ENCODE measurements around the gene DSCAM.

DSCAM gene

GRCh38 chr21:40067751-40068150 is 779.2 kb downstream of the DSCAM start:
- Histone ChIP-seq H3K27me3 (ENCODE audit: control insufficient read depth, insufficient read depth, low read length) (no peaks in the 10 kb centered on the region), H3K4me1 (ENCODE audit: control insufficient read depth, insufficient read depth, low read length) (no peaks in the 10 kb centered on the region), H3K36me3 (ENCODE audit: control insufficient read depth, insufficient read depth, low read length) (no peaks in the 10 kb centered on the region), H3K4me3 (ENCODE audit: low read depth, low read length) (no peak overlapping the region), H3K9me3 (ENCODE audit: control insufficient read depth, insufficient read depth, low read length) (no peaks in the 10 kb centered on the region), H3K9ac (ENCODE audit: low read depth, low read length) (no peak overlapping the region)

- H3K9ac ChIP-seq (ENCODE audit: low read depth, low read length), result no peak overlapping the region
- no peaks in the 10 kb centered on the region for H3K36me3 ChIP-seq (ENCODE audit: control insufficient read depth, insufficient read depth, low read length)
- H3K4me1 ChIP-seq (ENCODE audit: control insufficient read depth, insufficient read depth, low read length), result no peaks in the 10 kb centered on the region
- H3K4me3 ChIP-seq (ENCODE audit: low read depth, low read length), result no peak overlapping the region
- H3K9me3 ChIP-seq (ENCODE audit: control insufficient read depth, insufficient read depth, low read length), result no peaks in the 10 kb centered on the region
- no peaks in the 10 kb centered on the region for H3K27me3 ChIP-seq (ENCODE audit: control insufficient read depth, insufficient read depth, low read length)
Observed at GRCh38 chr21:40066221-40066620, 780.7 kb downstream of the DSCAM start.

- H3K4me3 ChIP-seq (ENCODE audit: low read depth, low read length), result no peak overlapping the region
- no peaks in the 10 kb centered on the region for H3K4me1 ChIP-seq (ENCODE audit: control insufficient read depth, insufficient read depth, low read length)
- H3K9me3 ChIP-seq (ENCODE audit: control insufficient read depth, insufficient read depth, low read length), result no peaks in the 10 kb centered on the region
- no peak overlapping the region for H3K9ac ChIP-seq (ENCODE audit: low read depth, low read length)
- no peaks in the 10 kb centered on the region for H3K27me3 ChIP-seq (ENCODE audit: control insufficient read depth, insufficient read depth, low read length)
- no peaks in the 10 kb centered on the region for H3K36me3 ChIP-seq (ENCODE audit: control insufficient read depth, insufficient read depth, low read length)
Observed at GRCh38 chr21:40060083-40060677, 786.8 kb downstream of the DSCAM start.

- H3K36me3 ChIP-seq (ENCODE audit: control insufficient read depth, insufficient read depth, low read length), result no peaks in the 10 kb centered on the region
- H3K9me3 ChIP-seq (ENCODE audit: control insufficient read depth, insufficient read depth, low read length), result no peaks in the 10 kb centered on the region
- no peak overlapping the region for H3K9ac ChIP-seq (ENCODE audit: low read depth, low read length)
- no peak overlapping the region for H3K4me3 ChIP-seq (ENCODE audit: low read depth, low read length)
- H3K4me1 ChIP-seq (ENCODE audit: control insufficient read depth, insufficient read depth, low read length), result no peaks in the 10 kb centered on the region
- no peaks in the 10 kb centered on the region for H3K27me3 ChIP-seq (ENCODE audit: control insufficient read depth, insufficient read depth, low read length)
Observed at GRCh38 chr21:40057331-40057730, 789.6 kb downstream of the DSCAM start.

- no peak overlapping the region for H3K9ac ChIP-seq (ENCODE audit: low read depth, low read length)
- H3K27me3 ChIP-seq (ENCODE audit: control insufficient read depth, insufficient read depth, low read length), result no peaks in the 10 kb centered on the region
- no peaks in the 10 kb centered on the region for H3K9me3 ChIP-seq (ENCODE audit: control insufficient read depth, insufficient read depth, low read length)
- no peaks in the 10 kb centered on the region for H3K36me3 ChIP-seq (ENCODE audit: control insufficient read depth, insufficient read depth, low read length)
- no peaks in the 10 kb centered on the region for H3K4me1 ChIP-seq (ENCODE audit: control insufficient read depth, insufficient read depth, low read length)
- H3K4me3 ChIP-seq (ENCODE audit: low read depth, low read length), result no peak overlapping the region
Observed at GRCh38 chr21:40056031-40056430, 790.9 kb downstream of the DSCAM start.

- peaks cover 2% of the 10 kb centered on the region for H3K4me1 ChIP-seq (ENCODE audit: control insufficient read depth, insufficient read depth, low read length)
- no peaks in the 10 kb centered on the region for H3K27me3 ChIP-seq (ENCODE audit: control insufficient read depth, insufficient read depth, low read length)
- no peaks in the 10 kb centered on the region for H3K9me3 ChIP-seq (ENCODE audit: control insufficient read depth, insufficient read depth, low read length)
- no peak overlapping the region for H3K9ac ChIP-seq (ENCODE audit: low read depth, low read length)
- no peaks in the 10 kb centered on the region for H3K36me3 ChIP-seq (ENCODE audit: control insufficient read depth, insufficient read depth, low read length)
- no peak overlapping the region for H3K4me3 ChIP-seq (ENCODE audit: low read depth, low read length)
Observed at GRCh38 chr21:40054403-40054802, 792.6 kb downstream of the DSCAM start.

- no peaks in the 10 kb centered on the region for H3K27me3 ChIP-seq (ENCODE audit: control insufficient read depth, insufficient read depth, low read length)
- H3K4me3 ChIP-seq (ENCODE audit: low read depth, low read length), result no peak overlapping the region
- peaks cover 2% of the 10 kb centered on the region for H3K4me1 ChIP-seq (ENCODE audit: control insufficient read depth, insufficient read depth, low read length)
- no peaks in the 10 kb centered on the region for H3K36me3 ChIP-seq (ENCODE audit: control insufficient read depth, insufficient read depth, low read length)
- no peak overlapping the region for H3K9ac ChIP-seq (ENCODE audit: low read depth, low read length)
- no peaks in the 10 kb centered on the region for H3K9me3 ChIP-seq (ENCODE audit: control insufficient read depth, insufficient read depth, low read length)
Observed at GRCh38 chr21:40053007-40053406, 794.0 kb downstream of the DSCAM start.

GRCh38 chr21:40052276-40052675 is 794.7 kb downstream of the DSCAM start:
- Histone ChIP-seq H3K9me3 (ENCODE audit: control insufficient read depth, insufficient read depth, low read length) (no peaks in the 10 kb centered on the region), H3K36me3 (ENCODE audit: control insufficient read depth, insufficient read depth, low read length) (no peaks in the 10 kb centered on the region), H3K9ac (ENCODE audit: low read depth, low read length) (no peak overlapping the region), H3K27me3 (ENCODE audit: control insufficient read depth, insufficient read depth, low read length) (no peaks in the 10 kb centered on the region), H3K4me1 (ENCODE audit: control insufficient read depth, insufficient read depth, low read length) (peaks cover 2% of the 10 kb centered on the region), H3K4me3 (ENCODE audit: low read depth, low read length) (no peak overlapping the region)

- H3K9me3 ChIP-seq (ENCODE audit: control insufficient read depth, insufficient read depth, low read length), result no peaks in the 10 kb centered on the region
- H3K27me3 ChIP-seq (ENCODE audit: control insufficient read depth, insufficient read depth, low read length), result no peaks in the 10 kb centered on the region
- H3K4me1 ChIP-seq (ENCODE audit: control insufficient read depth, insufficient read depth, low read length), result peaks cover 2% of the 10 kb centered on the region
Observed at GRCh38 chr21:40051801-40052200, 795.2 kb downstream of the DSCAM start.

GRCh38 chr21:40049931-40050290 is 797.0 kb downstream of the DSCAM start:
- Histone ChIP-seq H3K4me3 (ENCODE audit: low read depth, low read length) (no peak overlapping the region), H3K9me3 (ENCODE audit: control insufficient read depth, insufficient read depth, low read length) (no peaks in the 10 kb centered on the region), H3K36me3 (ENCODE audit: control insufficient read depth, insufficient read depth, low read length) (no peaks in the 10 kb centered on the region), H3K4me1 (ENCODE audit: control insufficient read depth, insufficient read depth, low read length) (peaks cover 2% of the 10 kb centered on the region), H3K9ac (ENCODE audit: low read depth, low read length) (no peak overlapping the region), H3K27me3 (ENCODE audit: control insufficient read depth, insufficient read depth, low read length) (no peaks in the 10 kb centered on the region)

More at GRCh38 chr21:40051801-40052200, 795.2 kb downstream of the DSCAM start:
- Histone ChIP-seq H3K36me3 (ENCODE audit: control insufficient read depth, insufficient read depth, low read length) (no peaks in the 10 kb centered on the region), H3K9ac (ENCODE audit: low read depth, low read length) (no peak overlapping the region), H3K4me3 (ENCODE audit: low read depth, low read length) (no peak overlapping the region)

- Histone ChIP-seq H3K27me3 (ENCODE audit: control insufficient read depth, insufficient read depth, low read length) (no peaks in the 10 kb centered on the region), H3K9me3 (ENCODE audit: control insufficient read depth, insufficient read depth, low read length) (no peaks in the 10 kb centered on the region), H3K36me3 (ENCODE audit: control insufficient read depth, insufficient read depth, low read length) (no peaks in the 10 kb centered on the region), H3K9ac (ENCODE audit: low read depth, low read length) (no peak overlapping the region), H3K4me1 (ENCODE audit: control insufficient read depth, insufficient read depth, low read length) (peaks cover 2% of the 10 kb centered on the region), H3K4me3 (ENCODE audit: low read depth, low read length) (no peak overlapping the region)
Observed at GRCh38 chr21:40049031-40049930, 797.7 kb downstream of the DSCAM start.
